ENCODE results near the gene KLLN. TPM values are rescaled to one million over a fixed set of nuclear protein-coding genes. Genes with fewer than 3 reads are reported as not detected.

The KLLN gene
- total and polyA plus RNA-seq, 2 of the 13 experiments (the other 11 are each of a cell fraction or from before 2014, with no cell fraction given) = 0.08 to 0.44 TPM

GRCh38 chr10:87863053-87863943 lies at the start of gene KLLN, which contains the start of gene PTEN (continued):
- TF ChIP-seq ZNF224 (CRISPR knock-in tag; IDR thresholded peaks at IDR 0.05) (no peak), AHR (CRISPR knock-in tag; IDR thresholded peaks at IDR 0.05) (no peak), CENPBD1 (CRISPR knock-in tag; IDR thresholded peaks at IDR 0.05; ENCODE audit: borderline replicate concordance, low read depth) (no peak), RFXAP (CRISPR knock-in tag; IDR thresholded peaks at IDR 0.05; ENCODE audit: borderline replicate concordance) (peak; percentile 68; the same call in 1 of the 2 replicates), HDAC1 (CRISPR knock-in tag; IDR thresholded peaks at IDR 0.05) (peak; percentile 87), NFATC3 (CRISPR knock-in tag; IDR thresholded peaks at IDR 0.05) (no peak), HDAC2 (CRISPR knock-in tag; IDR thresholded peaks at IDR 0.05) (peak; percentile 74), MXD1 (CRISPR knock-in tag; IDR thresholded peaks at IDR 0.05) (no peak; the same call in 1 of the 2 replicates), GPBP1L1 (CRISPR knock-in tag; IDR thresholded peaks at IDR 0.05) (no peak), ATAD3A (CRISPR knock-in tag; IDR thresholded peaks at IDR 0.05) (no peak), RXRA (CRISPR knock-in tag; IDR thresholded peaks at IDR 0.05) (peak; percentile 60; the same call in 1 of the 2 replicates), HINFP (CRISPR knock-in tag; IDR thresholded peaks at IDR 0.05; ENCODE audit: low read depth) (peak; percentile 61; the same call in 1 of the 2 replicates), ATF7-NPFF (CRISPR knock-in tag; IDR thresholded peaks at IDR 0.05; ENCODE audit: low read depth) (peak; percentile 98), PRDM10 (CRISPR knock-in tag; IDR thresholded peaks at IDR 0.05; ENCODE audit: low read depth) (no peak), PHF21A (CRISPR knock-in tag; IDR thresholded peaks at IDR 0.05) (peak; percentile 90), ERF (CRISPR knock-in tag; IDR thresholded peaks at IDR 0.05) (peak; percentile 56; the same call in 1 of the 2 replicates), ZNF878 (CRISPR knock-in tag; IDR thresholded peaks at IDR 0.05) (no peak), BCL3 (CRISPR knock-in tag; IDR thresholded peaks at IDR 0.05) (peak; percentile 86), RBM39 (IDR thresholded peaks at IDR 0.05; ENCODE audit: low read depth, low read length, poor library complexity, severe bottlenecking) (no peak), TCF7 (IDR thresholded peaks at IDR 0.05; ENCODE audit: low read depth) (no peak)

All from HepG2 (cell line).